HG03520 (cell line): ENCODE results near the gene OR4N5.
"Not testable (repeated sequence)": the region's sequence is repeated elsewhere in the genome, so short reads cannot be mapped to it uniquely, and the experiment has no call there.

Experiments
- ATAC-seq: cut with Tn5 transposase; IDR thresholded peaks from one replicate; pipeline ENCODE4 v1.9.1; 2021; ENCODE audit warnings: mild to moderate bottlenecking, moderate library complexity; ENCODE audit not compliant: unreplicated experiment

Gene OR4N5

DNA sequence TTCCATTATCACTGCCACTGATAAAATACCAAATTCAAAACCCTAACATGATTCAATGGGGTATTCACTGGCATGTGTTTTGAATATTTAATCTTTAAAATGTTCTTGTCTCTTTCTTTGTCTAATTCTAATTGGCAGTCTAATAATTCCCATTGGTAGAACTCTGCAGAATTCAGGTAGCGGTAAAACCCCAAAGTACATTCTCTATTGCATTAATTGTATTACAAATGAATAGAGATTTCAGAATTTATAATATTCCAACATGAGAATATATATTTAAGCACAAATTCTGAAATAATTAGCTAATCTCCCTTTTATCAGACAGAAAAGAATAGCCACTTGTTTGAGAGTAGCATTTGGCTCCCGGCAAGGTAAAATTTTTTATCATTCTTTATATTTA, at the start of gene OR4N5:
TSS of gene OR4N5 (plus strand) at position 301 of the 400 bp plus-strand sequence. CDS start 4,916 bp downstream, outside the sequence.
- no peak for ATAC-seq

- no peak for ATAC-seq
Measured at GRCh38 chr14:20092050-20092449, 46.6 kb upstream of the OR4N5 start.

GRCh38 chr14:20093442-20093841, 45.2 kb upstream of the OR4N5 start:
- ATAC-seq: no peak

DNA sequence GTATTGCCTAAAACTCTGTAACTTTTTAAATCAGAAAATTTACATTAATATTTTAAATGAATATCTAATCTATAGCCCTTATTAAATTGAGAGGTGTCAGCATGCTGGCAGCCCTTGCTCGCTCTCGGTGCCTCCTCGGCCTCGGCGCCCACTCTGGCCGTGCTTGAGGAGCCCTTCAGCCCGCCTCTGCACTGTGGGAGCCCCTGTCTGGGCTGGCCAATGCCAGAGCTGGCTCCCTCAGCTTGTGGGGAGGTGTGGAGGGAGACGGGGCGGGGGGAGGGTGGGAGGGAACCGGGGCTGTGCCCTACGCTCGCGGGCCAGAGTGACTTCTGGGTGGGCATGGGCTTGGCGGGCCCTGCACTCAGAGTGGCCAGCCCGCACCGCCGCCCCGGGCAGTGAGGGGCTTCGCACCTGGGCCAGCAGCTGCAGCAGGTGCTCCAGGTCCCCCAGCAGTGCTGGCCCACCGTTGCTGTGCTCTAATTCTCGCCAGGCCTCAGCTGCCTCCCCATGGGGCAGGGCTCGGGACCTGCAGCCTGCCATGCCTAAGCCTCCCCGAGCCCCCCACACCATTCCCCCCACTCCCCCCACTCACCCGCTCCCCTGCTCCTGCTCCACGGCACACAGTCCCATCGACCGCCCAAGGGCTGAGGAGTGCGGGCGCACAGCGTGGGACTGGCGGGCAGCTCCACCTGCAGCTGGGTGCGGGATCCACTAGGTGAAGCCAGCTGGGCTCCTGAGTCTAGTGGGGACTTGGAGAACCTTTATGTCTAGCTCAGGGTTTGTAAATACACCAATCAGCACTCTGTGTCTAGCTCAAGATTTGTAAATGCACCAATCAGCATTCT, 39.5 kb upstream of the OR4N5 start:
- not testable (repeated sequence) for ATAC-seq

- ATAC-seq: no peak
Measured at GRCh38 chr14:20110438-20110837, 28.2 kb upstream of the OR4N5 start, which contains the start of gene OR4K17. OR4K17 (plus strand) TSS chr14:20110739; CDS start chr14:20117500, 6,761 bp downstream.

DNA sequence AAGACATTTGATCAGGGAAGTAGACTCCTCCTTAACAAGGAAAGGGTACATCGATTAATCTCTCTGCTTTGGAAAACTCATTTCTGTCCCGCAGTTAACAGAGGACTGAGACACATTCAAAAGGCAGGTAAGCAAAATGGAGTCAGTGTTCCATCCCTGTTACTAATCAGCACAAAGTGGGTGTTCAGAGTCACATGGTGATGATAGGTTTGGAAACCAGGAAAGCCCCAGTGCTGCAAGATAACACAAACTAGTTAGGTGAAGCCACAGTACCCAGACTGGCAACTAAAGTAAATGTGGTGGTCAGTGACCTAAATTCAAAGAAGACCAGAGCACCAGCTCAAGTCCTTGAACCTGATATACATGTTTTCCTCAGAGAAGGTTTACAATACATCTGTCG, 26.3 kb upstream of the OR4N5 start:
- no peak for ATAC-seq

GRCh38 chr14:20116748-20117147, 21.9 kb upstream of the OR4N5 start:
- no peak for ATAC-seq

GRCh38 chr14:20118795-20119194, 19.8 kb upstream of the OR4N5 start:
- no peak for ATAC-seq

DNA sequence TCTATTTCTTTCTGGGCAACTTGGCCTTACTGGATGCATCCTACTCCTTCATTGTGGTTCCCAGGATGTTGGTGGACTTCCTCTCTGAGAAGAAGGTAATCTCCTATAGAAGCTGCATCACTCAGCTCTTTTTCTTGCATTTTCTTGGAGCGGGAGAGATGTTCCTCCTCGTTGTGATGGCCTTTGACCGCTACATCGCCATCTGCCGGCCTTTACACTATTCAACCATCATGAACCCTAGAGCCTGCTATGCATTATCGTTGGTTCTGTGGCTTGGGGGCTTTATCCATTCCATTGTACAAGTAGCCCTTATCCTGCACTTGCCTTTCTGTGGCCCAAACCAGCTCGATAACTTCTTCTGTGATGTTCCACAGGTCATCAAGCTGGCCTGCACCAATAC, 5.3 kb downstream of the OR4N5 start:
- no peak for ATAC-seq

- ATAC-seq: no peak
Measured at GRCh38 chr14:20144820-20145219, 6.2 kb downstream of the OR4N5 start.

DNA sequence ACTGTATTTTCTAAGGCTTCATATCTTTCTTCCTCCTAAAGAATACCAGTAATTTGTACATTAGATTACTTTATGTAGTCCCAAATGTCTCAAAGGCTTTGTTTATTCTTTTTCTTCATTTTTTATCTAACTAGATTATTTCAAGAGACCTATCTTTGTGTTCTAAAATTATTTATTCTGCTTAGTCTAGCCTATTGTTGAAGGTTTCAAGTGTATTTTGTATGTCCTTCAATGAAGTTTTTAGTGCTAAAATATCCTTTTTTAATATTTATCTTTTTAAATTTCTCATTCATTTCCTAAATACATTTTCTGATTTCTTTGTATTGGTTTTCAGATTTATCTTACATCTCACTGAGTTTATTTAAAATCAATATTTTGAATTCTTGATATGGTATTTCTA, 25.8 kb downstream of the OR4N5 start:
- ATAC-seq: no peak

DNA sequence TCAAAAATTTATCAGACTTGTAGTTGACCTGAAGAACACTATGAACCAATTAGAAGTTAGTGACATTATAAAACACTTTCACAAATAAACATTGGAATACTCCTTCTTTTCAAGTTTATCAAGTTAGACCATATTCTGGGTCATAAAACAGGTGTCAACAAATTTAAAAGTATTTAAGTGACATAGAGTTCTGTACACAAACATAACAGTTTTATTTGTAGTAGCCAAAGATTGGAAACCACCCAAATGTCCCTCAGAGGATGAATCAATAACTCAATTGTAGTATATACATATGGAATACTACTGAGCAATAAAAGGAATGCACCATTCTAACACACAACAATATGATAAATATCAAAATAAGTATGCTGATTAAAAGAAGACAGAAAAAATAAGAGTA, 28.5 kb downstream of the OR4N5 start:
- ATAC-seq: no peak

DNA sequence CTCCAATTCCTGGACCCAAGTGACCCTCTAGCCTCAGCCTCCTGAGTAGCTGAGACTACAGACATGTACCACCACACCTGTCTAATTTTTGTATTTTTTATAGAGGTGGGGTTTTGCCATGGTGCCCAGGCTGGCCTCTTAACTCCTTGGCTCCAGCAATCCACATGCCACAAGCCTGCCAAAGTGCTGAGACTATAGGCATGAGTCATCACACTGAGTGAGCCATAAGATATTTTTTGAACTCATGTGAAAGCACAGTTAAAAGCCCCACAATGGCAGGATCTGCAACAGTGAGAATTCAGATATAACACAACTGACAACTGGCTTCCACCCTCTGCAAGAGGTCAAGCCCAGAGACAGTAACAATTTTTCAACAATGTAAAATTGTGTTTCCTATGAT, 31.2 kb downstream of the OR4N5 start:
- not testable (repeated sequence) for ATAC-seq

DNA sequence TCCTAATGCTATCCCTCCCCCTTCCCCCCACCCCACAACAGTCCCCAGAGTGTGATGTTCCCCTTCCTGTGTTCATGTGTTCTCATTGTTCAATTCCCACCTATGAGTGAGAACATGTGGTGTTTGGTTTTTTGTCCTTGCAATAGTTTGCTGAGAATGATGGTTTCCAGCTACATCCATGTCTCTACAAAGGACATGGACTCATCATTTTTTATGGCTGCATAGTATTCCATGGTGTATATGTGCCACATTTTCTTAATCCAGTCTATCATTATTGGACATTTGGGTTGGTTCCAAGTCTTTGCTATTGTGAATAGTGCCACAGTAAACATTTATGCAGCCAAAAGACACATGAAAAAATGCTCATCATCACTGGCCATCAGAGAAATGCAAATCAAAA, 35.6 kb downstream of the OR4N5 start:
- not testable (repeated sequence) for ATAC-seq

GRCh38 chr14:20176330-20176729, 37.7 kb downstream of the OR4N5 start:
- ATAC-seq: no peak

GRCh38 chr14:20177433-20177974, 38.9 kb downstream of the OR4N5 start:
- ATAC-seq: no peak

DNA sequence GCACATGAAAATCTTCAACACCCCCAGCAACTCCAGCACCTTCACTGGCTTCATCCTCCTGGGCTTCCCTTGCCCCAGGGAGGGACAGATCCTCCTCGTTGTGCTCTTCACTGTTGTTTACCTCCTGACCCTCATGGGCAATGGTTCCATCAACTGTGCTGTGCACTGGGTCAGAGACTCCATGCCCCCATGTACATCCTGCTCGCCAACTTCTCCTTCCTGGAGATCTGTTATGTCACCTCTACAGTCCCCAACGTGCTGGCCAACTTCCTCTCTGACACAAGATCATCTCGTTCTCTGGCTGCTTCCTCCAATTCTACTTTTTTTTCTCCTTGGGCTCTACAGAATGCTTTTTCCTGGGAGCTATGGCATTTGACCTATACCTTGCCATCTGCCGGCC, 40.6 kb downstream of the OR4N5 start:
- ATAC-seq: no peak

DNA sequence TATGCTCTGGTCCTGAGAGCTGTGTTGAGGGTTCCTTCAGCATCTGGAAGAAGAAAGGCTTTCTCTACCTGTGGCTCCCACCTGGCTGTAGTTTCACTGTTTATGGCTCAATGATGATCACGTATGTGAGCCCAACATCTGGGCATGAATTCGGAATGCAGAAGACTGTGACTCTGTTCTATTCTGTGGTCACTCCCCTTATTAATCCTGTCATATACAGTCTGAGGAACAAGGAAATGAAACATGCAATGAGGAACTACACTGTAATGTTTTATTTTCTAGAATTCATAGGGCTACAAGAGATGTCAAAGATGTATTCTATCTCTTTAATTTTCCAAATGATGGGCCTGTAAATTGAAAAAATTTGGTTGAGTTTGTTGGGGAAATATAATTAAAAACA, 41.3 kb downstream of the OR4N5 start:
- ATAC-seq: no peak

- no peak for ATAC-seq
Measured at GRCh38 chr14:20180486-20180885, 41.9 kb downstream of the OR4N5 start.

- no peak for ATAC-seq
Measured at GRCh38 chr14:20184181-20184580, 45.6 kb downstream of the OR4N5 start.

DNA sequence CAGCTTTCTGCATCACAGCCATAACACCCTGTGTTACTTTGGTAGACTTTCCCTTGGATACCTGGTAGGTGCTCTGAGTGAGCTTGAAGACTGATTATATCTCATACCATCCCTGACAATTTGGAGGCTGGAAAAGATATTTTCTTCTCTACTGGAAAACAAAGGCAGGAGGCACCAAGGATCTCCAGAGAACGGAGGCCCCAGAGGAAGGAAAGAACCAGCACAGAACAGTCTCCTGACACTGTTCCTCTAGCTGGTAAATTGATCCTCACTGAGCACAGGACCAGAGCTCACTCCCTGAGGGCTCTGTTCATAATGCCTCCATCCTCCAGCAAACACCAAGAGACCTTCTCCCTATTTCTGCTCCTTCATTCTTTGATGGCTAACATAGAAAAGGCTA, 52.0 kb downstream of the OR4N5 start, which contains the start of gene OR11G2:
TSS of gene OR11G2 (plus strand) at position 301 of the 400 bp plus-strand sequence. CDS start 6,542 bp downstream, outside the sequence.
- ATAC-seq: no peak

GRCh38 chr14:20191396-20191795, 52.8 kb downstream of the OR4N5 start:
- ATAC-seq: no peak
